Smooth muscle cell (in vitro differentiated cells): Measurements from ENCODE around the gene CYLD. TPM values are rescaled to one million over a fixed set of nuclear protein-coding genes. Genes with fewer than 3 reads are reported as not detected.

ENCODE experiments used
- DNase-seq: peaks from one replicate; lab custom pipeline; 2025; ENCODE audit not compliant: unreplicated experiment; lab: John Stamatoyannopoulos, UW
- H2AFZ ChIP-seq: fragments of 200-600 bp; sonication (generic); 2 replicates; pipeline ENCODE4 v1.6.0; 2016; ENCODE audit warnings: antibody characterized with exemption, low read depth, mild to moderate bottlenecking
- H3F3A ChIP-seq: fragments of 200-600 bp; sonication (generic); 2 replicates; pipeline ENCODE4 v1.6.0; 2017; ENCODE audit warnings: antibody characterized with exemption, low read depth
- H3K27ac ChIP-seq: fragments of 200-600 bp; sonication (generic); 2 replicates; pipeline ENCODE4 v1.5.1; 2016; ENCODE audit warnings: low read depth, mild to moderate bottlenecking
- H3K27me3 ChIP-seq: fragments of 200-600 bp; sonication (generic); 2 replicates; pipeline ENCODE4 v1.6.1; 2016; ENCODE audit warnings: low read depth, mild to moderate bottlenecking
- H3K36me3 ChIP-seq: fragments of 200-600 bp; sonication (generic); 2 replicates; pipeline ENCODE4 v1.5.1; 2016; ENCODE audit warnings: low read depth
- H3K4me1 ChIP-seq: fragments of 200-600 bp; sonication (generic); 2 replicates; pipeline ENCODE4 v1.5.1; 2016; ENCODE audit warnings: low read depth
- H3K4me2 ChIP-seq: fragments of 200-600 bp; sonication (generic); 2 replicates; pipeline ENCODE4 v1.6.0; 2016; ENCODE audit warnings: mild to moderate bottlenecking
- H3K4me3 ChIP-seq: fragments of 200-600 bp; sonication (generic); 2 replicates; pipeline ENCODE4 v1.5.1; 2016; ENCODE audit warnings: mild to moderate bottlenecking
- H3K79me2 ChIP-seq: fragments of 200-600 bp; sonication (generic); 2 replicates; pipeline ENCODE4 v1.6.0; 2016; ENCODE audit warnings: low read depth, mild to moderate bottlenecking
- H3K9ac ChIP-seq: fragments of 200-600 bp; sonication (generic); 2 replicates; pipeline ENCODE4 v1.6.0; 2016; ENCODE audit warnings: low read depth
- H3K9me3 ChIP-seq: fragments of 200-600 bp; sonication (generic); replicated peaks from 2 replicates; pipeline ENCODE4 v1.5.1; 2016; ENCODE audit warnings: low read depth
- H4K20me1 ChIP-seq: fragments of 200-600 bp; sonication (generic); 2 replicates; pipeline ENCODE4 v1.6.0; 2016; ENCODE audit warnings: low read depth
- WGBS: methylation state at CpG from one replicate; pipeline ENCODE4 v1.1.7; 2016; ENCODE audit warnings: low lambda C conversion rate; 5-methylcytosine and 5-hydroxymethylcytosine counted together
- polyA plus RNA-seq: library from polyadenylated mRNA; unstranded; fragments of >200 nt; fragmentation: Nextera tagmentation; extraction: Ambion mirVana; gene quantifications from 2 replicates; pipeline ENCODE4 v1.2.1, GENCODE V29; 2016
- total RNA-seq: library from RNA; depleted of rRNA; stranded (reverse); fragments of >200 nt; gene quantifications from 2 replicates; pipeline ENCODE4 v1.2.3, GENCODE V29; 2014
- TF ChIP-seq, protein P1 (sequence below): fragments of 200-600 bp; sonication (generic); IDR thresholded peaks from 2 replicates; pipeline ENCODE4 v1.5.1; 2017; ENCODE audit warnings: borderline replicate concordance, mild to moderate bottlenecking, antibody characterized with exemption; ENCODE audit not compliant: insufficient read depth, poor library complexity, severe bottlenecking

Gene CYLD
- total and polyA plus RNA-seq, 2 experiments from 2014 or later: 11.3 to 13.8 TPM

DNA sequence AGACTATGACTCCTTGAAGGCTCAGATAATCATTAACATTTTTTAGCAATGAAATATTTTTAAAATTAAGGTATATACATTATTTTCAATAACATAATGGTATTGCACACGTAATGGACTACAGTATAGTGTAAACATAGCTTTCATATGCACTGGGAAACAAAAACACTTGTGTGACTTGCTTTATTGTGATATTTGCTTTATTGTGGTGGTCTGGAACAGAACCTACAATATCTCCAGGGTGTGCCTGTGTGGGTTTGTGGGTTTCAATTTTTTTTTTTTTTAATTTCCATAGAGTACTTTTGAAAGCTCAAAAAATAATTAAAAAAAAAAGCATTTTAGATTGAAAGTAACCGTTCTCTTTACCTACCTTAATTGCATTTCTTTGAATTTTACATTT lies 25.3 kb downstream of the CYLD start:
- Histone ChIP-seq H4K20me1 (peaks cover 4% of the 10 kb centered on the region), H3K4me3 (no peak overlapping the region), H3K27me3 (no peaks in the 10 kb centered on the region), H3K9ac (no peak overlapping the region), H2AFZ (no peak overlapping the region), H3K4me2 (no peak overlapping the region), H3K9me3 (no peaks in the 10 kb centered on the region), H3K79me2 (no peaks in the 10 kb centered on the region), H3K36me3 (peaks cover 13% of the 10 kb centered on the region), H3K4me1 (no peaks in the 10 kb centered on the region), H3F3A (no peaks in the 10 kb centered on the region), H3K27ac (no peak overlapping the region)
- no peak for DNase-seq
- TF ChIP-seq, protein P1, sequence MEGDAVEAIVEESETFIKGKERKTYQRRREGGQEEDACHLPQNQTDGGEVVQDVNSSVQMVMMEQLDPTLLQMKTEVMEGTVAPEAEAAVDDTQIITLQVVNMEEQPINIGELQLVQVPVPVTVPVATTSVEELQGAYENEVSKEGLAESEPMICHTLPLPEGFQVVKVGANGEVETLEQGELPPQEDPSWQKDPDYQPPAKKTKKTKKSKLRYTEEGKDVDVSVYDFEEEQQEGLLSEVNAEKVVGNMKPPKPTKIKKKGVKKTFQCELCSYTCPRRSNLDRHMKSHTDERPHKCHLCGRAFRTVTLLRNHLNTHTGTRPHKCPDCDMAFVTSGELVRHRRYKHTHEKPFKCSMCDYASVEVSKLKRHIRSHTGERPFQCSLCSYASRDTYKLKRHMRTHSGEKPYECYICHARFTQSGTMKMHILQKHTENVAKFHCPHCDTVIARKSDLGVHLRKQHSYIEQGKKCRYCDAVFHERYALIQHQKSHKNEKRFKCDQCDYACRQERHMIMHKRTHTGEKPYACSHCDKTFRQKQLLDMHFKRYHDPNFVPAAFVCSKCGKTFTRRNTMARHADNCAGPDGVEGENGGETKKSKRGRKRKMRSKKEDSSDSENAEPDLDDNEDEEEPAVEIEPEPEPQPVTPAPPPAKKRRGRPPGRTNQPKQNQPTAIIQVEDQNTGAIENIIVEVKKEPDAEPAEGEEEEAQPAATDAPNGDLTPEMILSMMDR: no peak
- 91% methylated on average over 2 of the region's 2 CpGs for WGBS

DNA sequence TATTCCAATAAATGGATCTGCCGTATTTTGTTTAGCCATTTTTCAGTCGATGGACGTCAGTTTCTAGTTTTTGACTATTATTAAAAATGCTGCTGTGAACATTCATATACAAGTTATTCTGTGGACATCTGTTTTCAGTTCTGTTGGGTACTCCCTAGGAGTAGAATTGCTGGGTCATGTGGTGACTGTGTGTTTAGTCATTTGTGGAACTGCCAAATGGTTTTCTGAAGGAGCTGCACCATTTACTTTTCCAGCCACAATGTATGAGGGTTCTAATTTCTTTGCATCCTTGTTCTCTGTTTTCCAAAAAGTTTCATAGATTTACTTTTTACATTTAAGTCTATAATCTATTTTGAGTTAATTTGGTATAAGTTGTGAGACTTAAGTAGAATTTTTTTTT lies 29.5 kb downstream of the CYLD start:
- WGBS: 95% methylated on average over 3 of the region's 3 CpGs
- no peaks in the 10 kb centered on the region for H3K4me1 ChIP-seq
- H3K27me3 ChIP-seq: no peaks in the 10 kb centered on the region
- no peak overlapping the region for H3K27ac ChIP-seq
- TF ChIP-seq, protein P1: no peak
- no peak for DNase-seq
- H3K9ac ChIP-seq: no peak overlapping the region
- H2AFZ ChIP-seq: no peak overlapping the region
- H4K20me1 ChIP-seq: peaks cover 24% of the 10 kb centered on the region
- H3K9me3 ChIP-seq: no peaks in the 10 kb centered on the region
- no peak overlapping the region for H3K4me3 ChIP-seq
- no peaks in the 10 kb centered on the region for H3F3A ChIP-seq
- H3K79me2 ChIP-seq: no peaks in the 10 kb centered on the region
- H3K36me3 ChIP-seq: peaks cover 5% of the 10 kb centered on the region
- no peak overlapping the region for H3K4me2 ChIP-seq

DNA sequence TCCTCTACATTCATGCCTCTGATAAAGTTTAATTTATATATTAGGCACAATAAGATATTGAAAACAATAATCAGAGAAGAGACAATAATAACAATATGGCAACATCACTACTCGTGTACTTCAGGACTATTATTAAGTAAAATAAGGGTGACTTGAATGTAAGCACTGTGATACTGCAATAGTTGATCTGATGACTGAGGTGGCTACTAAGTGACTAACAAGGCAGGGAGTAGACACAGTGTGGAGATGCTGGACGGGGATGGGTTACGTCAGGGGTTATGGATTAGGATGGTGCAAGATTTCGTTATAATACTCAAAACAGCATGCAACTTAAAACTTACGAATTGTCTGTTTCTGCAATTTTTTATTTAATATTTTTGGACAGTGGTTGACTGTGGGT lies 32.5 kb downstream of the CYLD start:
- 93% methylated on average over 5 of the region's 5 CpGs for WGBS
- no peaks in the 10 kb centered on the region for H3K79me2 ChIP-seq

DNA sequence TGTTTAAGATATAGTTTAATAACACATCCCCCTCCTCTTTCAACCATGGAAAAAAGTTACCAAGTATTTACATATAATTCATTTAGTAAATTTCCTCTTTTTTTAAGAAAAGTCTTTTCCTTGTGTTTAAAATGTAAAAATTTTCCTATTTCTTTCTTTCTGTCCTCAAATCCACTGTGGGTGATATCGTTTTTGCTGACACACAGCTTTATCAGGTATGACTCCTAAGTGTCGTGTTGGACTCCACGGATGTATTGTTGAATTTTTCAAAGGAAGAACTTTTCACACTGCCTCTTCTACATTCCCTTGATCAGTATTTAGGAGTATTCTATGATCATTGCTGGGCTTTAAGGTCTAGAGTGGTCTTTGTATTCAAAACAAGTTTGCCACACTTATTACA lies 33.1 kb downstream of the CYLD start:
- H3K9ac ChIP-seq: no peak overlapping the region
- DNase-seq: no peak
- no peak overlapping the region for H2AFZ ChIP-seq
- H3K4me3 ChIP-seq: no peak overlapping the region
- H3K4me2 ChIP-seq: no peak overlapping the region
- H3F3A ChIP-seq: no peaks in the 10 kb centered on the region
- H3K4me1 ChIP-seq: no peaks in the 10 kb centered on the region
- peaks cover 29% of the 10 kb centered on the region for H4K20me1 ChIP-seq
- H3K36me3 ChIP-seq: peaks cover 7% of the 10 kb centered on the region
- no peaks in the 10 kb centered on the region for H3K9me3 ChIP-seq
- H3K27me3 ChIP-seq: no peaks in the 10 kb centered on the region
- WGBS: 90% methylated on average over 3 of the region's 3 CpGs
- H3K79me2 ChIP-seq: no peaks in the 10 kb centered on the region
- TF ChIP-seq, protein P1: no peak
- no peak overlapping the region for H3K27ac ChIP-seq

More for the DNA sequence above, 32.5 kb downstream of the CYLD start:
- Histone ChIP-seq H3K4me3 (no peak overlapping the region), H3K27ac (no peak overlapping the region), H3K9ac (no peak overlapping the region), H3K36me3 (peaks cover 7% of the 10 kb centered on the region), H3F3A (no peaks in the 10 kb centered on the region), H4K20me1 (peaks cover 29% of the 10 kb centered on the region), H2AFZ (no peak overlapping the region), H3K4me1 (no peaks in the 10 kb centered on the region), H3K9me3 (no peaks in the 10 kb centered on the region), H3K4me2 (no peak overlapping the region), H3K27me3 (no peaks in the 10 kb centered on the region)
- no peak for DNase-seq
- TF ChIP-seq, protein P1: no peak
